Activated CD4-positive, alpha-beta T cell treated with anti-CD3 and anti-CD28 coated beads, Interleukin-2, amount 50 U/mL, for 1 hour (primary cell): ENCODE measurements around the gene GET3.

ENCODE experiments used
- DNase-seq: peaks from one replicate; pipeline ENCODE4 v3.0.0-alpha.2; 2020

GET3 gene

DNA sequence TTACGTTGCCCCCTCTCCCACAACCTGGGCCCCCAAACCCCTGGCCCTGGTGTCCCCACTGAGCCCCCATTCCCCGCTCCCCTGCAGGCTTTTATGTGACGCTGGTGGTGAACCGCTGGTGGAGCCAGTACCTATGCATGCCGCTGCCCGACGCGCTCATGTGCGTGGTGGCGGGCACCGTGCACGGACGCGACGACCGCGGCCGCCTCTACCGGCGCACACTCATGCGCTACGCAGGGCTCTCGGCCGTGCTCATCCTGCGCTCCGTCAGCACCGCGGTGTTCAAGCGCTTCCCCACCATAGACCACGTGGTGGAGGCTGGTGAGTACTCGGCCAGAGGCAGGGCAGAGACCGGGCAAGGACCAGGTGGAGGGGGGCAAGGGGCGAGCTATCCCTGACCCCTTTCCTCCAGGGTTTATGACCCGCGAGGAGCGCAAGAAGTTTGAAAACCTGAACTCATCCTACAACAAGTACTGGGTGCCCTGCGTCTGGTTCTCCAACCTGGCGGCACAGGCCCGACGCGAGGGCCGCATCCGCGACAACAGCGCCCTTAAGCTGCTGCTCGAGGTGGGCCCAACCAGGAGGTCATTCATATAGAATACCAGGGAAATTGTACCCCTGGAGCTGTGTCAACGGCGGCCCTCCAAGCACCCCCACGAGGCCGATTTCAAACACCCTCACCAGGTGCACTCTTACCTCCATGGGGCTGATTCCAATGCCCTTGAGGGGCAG lies 17.3 kb downstream of the GET3 start:
- no peak for DNase-seq

DNA sequence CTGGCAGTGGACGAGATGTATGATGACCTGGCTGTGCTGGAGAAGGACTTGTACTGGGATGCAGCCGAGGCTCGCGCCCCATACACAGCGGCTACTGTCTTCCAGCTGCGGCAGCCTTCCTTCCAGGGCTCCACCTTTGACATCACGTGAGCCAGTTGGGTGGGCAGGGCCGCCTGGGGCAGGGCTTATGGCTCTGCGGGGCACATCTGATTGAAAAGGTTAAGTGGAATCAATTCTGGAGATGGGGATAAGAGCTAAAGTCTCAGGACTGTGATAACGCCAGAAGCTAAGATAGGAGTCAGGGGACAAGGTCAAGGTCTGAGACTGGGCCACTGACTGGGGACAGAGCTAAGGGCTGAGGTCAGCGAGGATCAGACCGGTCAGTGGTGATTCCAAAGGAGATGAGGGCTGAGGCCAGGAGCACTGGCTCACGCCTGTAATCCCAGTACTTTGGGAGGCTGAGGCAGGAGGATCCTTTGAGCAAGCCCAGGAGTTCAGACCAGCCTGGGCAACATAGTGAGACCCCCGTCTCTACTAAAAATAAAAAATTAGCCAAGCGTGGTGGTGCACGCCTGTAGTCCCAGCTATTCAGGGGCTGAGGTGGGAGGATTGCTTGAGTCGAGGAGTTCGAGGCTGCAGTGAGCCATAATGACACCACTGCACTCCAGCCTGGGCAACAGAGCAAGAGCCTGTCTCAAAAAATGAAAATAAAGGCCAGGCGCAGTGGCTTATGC lies 19.0 kb downstream of the GET3 start:
- DNase-seq: no peak

DNA sequence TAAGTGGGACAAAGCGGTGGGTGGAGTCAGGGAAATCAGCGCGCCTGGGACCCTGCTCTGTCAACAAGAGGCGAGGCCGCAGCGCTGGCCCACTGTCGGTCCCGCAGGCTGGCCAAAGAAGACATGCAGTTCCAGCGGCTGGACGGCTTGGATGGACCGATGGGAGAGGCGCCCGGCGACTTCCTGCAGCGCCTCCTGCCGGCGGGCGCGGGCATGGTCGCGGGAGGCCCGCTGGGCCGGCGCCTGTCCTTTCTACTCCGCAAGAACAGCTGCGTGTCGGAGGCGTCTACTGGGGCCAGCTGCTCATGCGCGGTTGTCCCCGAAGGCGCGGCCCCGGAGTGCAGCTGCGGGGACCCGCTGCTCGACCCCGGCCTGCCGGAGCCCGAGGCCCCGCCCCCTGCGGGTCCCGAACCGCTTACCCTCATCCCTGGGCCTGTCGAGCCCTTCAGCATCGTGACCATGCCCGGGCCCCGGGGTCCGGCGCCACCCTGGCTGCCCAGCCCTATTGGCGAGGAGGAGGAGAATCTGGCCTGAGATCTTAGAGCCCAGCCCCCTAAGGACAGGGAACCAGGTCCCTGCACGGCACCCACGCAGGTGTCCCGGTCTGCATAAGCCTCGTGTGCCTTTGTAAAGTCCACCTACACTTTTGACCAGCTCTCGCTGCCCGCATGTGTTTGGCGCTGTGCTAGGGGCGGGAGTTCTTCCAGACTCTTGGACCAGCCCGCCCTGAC lies 20.4 kb downstream of the GET3 start:
- DNase-seq: peak; percentile 59

DNA sequence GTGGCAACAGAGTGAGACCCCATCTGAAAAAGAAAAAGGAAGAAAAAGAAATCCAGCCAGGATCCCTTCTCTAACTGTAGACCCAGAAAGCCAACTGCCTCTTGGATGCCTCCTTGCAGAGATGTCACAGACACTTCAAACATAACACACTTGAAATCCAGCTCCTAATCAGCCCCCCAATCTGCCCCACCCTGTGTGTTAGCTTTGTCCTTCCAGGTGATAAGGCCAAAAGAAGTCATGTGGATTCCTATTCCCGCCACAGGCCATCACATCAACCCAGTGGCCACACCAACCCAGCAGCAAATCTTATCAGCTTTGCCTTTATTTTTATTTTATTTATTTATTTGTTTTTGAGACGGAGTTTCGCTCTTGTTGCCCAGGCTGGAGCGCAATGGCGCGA lies 22.4 kb downstream of the GET3 start:
- no peak for DNase-seq

DNA sequence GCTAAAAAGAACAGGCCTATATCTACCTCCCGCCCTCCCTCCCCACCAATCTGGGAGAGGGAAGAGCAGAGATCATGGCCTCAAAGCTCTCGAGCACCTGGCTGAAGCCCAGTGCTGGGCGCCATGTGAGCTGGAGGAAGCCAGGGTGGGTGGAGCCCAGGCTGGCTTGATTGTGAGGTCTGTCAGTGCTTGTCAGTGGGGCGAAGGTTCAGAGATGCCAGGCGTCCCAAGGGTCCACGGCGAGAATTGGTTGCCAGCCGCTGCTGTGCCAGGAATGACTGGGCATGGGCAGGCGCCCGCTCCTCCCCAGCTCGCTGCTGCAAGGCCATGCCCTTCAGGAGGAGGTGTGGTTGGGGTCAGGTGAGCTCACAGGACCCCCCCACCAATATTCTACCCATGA lies 25.8 kb downstream of the GET3 start:
- DNase-seq: no peak

DNA sequence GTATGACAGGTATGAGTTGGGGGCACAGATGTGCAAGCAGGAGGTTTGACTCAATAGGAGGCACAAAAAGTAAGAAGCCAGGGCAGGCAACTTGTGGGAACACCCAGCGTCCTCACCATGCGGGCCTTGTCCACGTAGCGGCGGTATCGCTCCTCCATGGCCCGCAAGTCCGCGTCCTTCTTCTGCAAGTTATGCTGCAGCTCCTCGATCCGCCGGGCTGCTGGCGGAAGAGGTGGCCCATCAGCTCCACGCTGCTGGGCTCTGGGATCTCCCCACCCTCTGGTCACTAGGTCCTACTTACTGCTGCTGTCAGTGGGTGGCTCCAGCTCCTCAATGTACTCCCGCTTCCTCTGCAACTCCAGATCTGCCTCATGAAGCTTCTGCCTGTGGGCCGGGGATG lies 27.4 kb downstream of the GET3 start:
- DNase-seq: no peak

DNA sequence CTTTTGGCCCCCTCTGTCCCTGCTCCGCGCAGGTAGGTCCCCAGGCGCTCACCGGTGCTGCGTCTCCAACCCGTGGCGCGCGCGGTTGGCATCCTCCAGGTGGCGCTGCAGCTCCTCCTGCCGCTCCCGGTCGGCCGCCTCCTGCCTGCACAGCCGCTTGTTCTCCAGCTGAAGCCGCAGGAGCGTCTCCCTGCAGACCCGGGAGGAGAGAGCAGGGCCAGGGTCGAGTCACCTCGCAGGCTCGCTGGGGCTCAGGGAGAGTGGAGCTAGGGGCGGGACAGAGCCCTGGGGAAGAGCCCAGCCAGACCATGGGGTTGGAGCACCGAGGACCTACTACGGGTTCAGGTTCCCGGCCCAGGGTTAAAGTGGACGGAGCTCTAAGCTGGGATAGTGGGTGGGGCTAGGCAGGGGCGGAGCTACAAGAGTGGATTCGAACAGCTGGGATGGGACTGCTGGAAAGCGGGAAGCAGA lies 28.8 kb downstream of the GET3 start:
- no peak for DNase-seq

DNA sequence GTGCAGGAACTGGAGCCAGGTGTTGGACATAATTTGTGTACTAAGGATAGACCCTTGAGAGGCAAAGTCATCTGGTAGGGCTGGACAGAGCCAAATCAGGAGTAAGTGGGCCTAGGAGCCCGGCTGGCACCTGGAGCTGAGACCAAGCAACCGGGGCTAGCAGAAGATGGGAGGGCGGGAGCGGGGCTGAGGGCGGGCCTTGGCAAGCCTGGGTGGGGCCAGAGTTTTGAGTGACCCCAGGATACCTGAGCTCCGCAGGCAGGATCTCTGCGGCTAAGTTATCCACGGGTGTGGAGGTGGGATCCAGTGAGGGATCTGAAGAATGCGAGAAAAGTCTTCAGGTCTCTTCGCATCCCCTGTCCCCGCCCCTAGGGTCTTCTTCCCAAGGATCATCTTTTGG lies 29.9 kb downstream of the GET3 start:
- DNase-seq: no peak

DNA sequence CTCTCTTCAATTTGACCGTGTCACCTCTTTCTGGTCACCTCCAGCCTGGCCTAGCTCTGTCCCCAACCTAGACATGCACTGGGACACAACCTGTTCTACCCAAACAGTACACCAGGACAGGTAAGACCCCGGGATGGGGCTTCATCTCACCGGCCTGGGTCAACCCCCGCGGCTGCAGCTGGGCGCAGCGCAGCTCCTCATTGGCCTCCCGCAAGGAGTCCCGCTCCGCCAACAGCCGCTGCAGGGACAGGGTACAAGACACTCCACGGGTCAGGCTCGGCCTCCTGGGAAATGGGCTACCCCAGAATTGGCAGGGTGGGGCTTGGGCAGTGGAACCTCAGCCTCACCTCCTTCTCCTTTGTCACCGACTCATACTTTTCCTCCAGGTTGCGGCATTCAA lies 30.4 kb downstream of the GET3 start:
- no peak for DNase-seq

DNA sequence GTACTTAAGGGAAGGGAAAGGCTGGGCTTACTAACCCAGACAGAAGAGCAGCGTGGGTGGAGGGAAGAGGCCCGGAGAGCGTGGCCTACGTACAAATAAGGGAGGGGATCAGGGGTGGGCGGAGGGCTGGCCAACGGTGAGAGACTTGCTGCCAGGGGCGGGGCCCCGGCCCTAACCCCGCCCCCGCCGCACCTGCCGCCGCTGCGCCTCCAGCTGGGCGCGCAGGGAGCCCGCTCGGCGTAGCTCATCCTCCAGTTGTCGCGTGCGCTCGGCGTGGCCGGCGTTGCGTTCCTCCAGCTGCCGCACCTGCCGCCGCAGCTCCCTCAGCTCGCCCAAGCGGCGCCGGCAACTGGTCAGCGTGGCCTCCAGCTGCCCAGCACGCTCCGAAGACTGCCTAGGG lies 32.4 kb downstream of the GET3 start:
- DNase-seq: peak; percentile 54

DNA sequence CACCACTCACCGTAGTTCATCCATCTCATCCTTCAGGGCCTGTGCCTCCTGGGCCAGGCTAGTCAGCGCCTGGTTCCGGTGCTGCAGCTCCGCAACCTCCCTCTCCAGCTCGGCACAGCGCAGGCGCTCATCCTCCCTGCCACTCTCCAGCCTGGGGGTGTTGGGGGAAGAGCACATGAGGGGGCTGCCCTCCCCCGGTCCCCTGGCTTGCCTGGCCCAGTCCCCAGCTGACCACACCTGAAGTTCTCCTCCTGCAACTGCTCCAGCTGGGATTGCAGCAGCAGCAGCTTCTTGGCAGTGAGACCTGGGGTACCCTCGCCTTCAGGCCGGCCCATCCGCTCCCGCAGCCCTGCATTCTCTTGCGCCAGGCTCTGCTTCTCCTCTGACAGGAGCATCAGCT lies 33.6 kb downstream of the GET3 start:
- DNase-seq: no peak

DNA sequence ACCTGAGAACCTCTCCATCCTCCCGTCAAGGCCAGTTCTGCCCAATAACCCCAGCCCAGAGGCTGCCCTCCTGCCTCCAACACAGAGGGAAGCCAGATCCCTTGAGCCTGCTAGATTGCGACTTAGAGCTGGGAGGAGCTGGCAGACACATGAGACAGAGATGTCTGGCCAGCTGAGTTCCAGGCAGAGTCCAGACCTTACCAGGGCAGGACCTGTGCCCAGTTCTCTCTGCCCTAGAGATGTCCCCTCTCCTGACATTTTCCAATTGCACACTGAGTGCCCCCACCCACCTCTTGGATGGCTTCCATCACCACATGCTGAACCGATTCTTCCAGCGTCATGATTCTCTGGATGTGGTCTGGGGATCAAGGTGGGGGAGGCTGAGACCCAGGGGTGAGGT lies 35.0 kb downstream of the GET3 start:
- no peak for DNase-seq

DNA sequence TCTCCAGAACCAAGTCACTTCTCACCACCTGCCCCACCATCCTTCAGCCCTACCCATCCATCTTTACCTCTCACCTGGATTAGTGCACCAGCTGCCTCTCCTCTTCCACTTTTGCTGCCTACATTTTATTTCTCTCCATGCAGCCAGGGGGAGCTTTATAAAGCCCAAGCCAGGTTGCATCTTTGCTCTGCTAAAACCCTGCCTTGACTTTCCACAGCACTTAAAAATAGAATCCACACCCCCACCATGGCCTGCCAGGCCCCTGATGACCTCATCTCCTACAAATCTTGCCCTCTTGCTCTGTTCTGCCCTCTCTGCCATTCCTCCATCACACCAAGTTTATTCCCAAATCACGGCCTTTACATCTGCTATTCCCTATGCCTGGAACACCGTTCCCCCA lies 36.3 kb downstream of the GET3 start:
- DNase-seq: no peak

DNA sequence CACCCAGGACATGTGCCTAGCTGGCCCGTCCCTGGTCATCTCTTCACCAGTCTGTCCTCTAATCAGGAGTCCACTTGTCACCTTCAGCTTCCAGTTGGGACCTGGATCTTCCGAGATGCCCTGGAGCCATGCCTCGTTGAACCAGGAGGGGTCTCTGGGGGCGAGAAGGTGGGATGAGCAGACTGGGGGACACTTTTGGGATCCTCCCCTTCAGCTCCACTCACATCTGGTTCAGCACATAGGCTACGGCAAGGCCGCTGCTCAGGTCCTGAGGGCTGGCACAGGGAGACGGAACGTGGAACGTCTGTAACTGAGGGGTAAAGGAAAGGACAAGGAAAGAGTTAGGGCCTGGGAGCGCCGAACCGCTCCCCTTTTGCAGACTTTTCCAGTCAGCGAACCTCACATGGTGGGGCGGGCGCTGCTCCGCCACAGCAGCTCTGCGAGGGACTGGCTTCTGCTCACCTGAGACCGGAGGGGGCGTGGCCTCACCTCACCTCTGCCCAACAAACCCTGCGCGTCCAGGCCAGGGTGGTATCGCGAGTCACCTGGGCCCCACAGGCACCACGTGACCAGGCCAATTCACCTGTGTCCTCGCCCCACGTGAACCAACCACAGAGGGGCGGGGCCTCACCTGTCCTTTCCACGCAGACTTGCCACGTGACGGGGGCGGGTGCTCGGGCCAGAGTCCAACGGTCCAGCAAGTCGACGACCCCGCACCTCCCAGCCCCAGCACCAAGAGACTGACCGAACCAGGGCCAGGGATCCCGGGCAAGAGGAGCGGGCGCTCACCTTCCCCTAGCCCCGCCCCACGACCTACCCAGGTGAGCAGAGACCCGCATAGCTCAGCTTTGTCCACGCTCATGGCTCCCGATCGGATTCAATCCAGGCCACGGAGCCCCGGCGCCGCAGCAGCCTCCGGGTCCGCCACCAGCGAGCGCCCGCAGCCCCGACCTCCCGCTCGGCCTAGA lies 37.6 kb downstream of the GET3 start, which contains the start of gene HOOK2:
HOOK2 (minus strand) TSS at position 965 of the 968 bp plus-strand sequence; CDS start at position 862, 103 bp downstream.
- peak; percentile 48 for DNase-seq

DNA sequence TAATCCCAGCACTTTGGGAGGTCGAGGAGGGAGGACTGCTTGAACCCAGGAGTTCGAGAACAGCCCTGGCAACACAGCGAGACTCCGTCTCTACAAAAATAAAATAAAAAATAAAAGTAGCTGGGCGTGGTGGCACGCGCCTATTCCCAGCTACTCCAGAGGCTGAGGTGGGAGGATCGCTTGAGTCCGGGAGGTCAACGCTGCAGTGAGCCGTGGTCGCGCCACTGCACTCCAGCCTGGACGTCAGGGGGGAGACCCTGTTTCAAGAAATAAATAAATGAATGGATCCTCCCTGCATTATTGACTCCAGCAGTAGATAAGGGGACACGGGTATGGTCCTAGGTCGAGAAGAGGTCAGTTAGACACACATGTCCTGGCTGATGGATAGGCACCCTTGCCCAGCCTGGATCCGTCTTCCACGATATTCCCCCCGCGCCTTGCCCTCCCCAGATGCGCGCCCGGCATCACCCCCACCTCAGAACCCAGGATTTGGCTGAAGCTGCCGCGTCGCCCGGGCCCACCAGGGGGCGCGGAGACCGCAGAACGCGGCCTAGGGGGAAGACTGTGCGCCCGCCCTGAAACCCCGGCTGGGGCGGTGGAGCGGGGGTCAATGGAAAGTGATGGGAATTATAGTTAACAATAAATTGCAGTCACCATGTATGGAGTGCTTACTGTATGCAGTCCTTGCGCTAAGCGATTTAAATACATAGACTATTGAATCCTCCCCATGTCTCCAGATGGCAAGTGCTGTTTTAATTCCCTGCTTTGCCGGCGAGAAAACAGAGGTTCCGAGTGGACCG lies 40.1 kb downstream of the GET3 start:
- peak; percentile 78 for DNase-seq

DNA sequence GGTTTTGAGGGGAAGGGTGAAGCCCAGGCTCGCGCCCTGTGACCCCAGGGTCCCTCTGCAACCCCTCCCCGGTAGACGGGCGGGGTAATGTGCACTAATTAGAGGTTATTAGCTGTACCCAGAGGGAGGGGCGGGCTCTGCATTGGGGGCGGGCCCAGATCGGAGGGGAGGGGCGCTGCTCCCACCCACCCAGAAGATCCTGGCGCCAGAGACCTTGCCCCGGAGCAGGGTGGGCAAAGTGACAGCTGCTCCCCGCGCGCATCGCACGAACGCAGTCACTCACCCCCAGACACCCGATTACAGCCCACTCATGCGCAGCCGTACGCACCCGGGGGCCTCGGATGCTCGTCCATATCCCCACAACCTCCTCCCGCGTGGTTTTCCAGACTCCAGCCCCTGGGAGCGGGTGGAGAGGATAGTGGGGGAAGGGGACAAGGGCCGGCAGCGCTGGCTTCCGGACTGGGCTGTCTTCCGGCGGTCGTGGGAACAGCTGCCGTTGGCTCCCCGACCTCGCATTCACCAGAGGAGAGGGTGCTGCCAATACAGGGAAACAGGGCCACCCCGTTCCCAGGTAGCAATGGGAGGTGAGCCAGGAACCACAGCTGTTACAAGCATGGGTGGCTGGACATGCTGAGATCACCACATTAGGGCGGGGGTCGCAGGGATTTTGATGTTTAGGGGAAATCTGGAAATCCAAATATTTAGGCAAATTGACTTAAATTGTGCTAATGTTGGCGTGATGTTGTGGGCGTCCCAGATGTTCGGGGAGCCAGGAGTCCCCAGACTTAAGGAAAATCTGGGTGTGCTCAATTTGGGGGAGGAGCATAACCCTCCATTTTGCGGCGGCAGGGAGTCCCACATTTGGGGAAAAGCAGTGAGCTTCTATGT lies 41.0 kb downstream of the GET3 start:
- peak; percentile 37 for DNase-seq

DNA sequence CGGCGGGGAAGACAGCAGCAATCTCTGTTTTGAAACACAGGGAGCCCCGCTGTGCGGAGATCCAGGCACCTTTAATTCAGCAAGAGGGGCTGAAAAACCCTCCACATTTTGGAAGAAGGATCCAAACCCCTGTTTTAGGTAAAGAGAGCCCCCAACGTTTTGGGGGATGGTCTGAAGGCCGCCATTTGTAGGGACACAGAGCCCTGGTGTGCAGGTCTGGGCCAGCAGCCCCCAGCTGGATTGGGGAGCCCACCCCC lies 41.5 kb downstream of the GET3 start:
- DNase-seq: no peak

DNA sequence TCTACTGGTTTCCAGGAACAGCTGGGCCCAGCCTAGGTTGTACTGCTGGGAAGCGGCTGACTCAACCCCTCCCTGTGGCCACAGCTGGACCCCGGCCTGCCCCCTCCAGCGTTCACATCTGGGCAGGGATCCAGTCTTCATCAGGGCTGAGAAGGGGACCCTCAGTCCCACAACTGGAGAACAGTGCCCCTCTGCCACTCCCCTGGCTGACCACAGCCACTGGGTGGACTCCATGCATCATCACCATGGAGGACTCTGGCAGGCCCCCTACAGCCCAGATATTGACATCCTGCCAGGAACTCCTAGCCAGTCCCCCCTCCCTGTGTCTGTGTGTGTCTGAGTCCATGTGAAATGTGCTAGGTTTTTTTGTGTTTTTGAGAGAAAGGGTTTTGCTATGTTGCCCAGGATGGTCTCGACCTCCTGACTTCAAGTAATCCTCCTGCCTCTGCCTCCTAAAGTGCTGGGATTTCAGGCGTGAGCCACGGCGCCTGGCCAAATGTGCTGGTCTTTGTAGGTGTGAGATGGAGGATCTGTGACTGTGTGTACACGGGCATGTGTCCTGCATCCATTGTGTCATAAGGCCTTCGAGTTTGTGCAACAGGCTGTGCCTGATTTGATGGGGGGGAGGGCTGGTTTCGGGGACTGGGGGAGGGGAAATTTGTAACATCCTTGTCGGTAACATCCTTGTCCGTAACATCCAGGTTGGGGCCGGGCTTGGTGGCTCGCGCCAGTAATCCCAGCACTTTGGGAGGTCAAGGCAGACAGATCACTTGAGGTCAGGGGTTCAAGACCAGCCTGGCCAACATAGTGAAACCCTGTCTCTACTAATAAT lies 42.1 kb downstream of the GET3 start:
- no peak for DNase-seq

DNA sequence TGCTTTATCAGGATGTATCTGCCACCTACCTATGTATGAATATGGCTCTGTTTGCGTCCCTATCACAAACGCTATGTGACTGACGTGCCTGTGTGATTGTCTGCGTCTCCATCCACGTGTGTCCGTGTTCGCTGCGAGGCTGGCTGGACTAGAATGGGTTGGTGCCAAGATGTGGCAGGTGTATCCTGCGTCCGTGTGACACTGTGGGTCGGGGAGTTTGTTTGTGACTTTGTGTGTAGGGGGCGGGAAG lies 44.8 kb downstream of the GET3 start:
- DNase-seq: no peak
